HG02571 (cell line): ENCODE measurements around the gene CAPZA1.
A peak's percentile ranks its signal among the peaks of the same experiment; 100 is the strongest.

Experiments used
- ATAC-seq: cut with Tn5 transposase; IDR thresholded peaks from one replicate; pipeline ENCODE4 v1.9.1; 2021; ENCODE audit warnings: mild to moderate bottlenecking, moderate library complexity; ENCODE audit not compliant: unreplicated experiment

CAPZA1 gene

GRCh38 chr1:112714313-112715263 is 95.0 kb downstream of the CAPZA1 start:
- ATAC-seq = no peak

DNA sequence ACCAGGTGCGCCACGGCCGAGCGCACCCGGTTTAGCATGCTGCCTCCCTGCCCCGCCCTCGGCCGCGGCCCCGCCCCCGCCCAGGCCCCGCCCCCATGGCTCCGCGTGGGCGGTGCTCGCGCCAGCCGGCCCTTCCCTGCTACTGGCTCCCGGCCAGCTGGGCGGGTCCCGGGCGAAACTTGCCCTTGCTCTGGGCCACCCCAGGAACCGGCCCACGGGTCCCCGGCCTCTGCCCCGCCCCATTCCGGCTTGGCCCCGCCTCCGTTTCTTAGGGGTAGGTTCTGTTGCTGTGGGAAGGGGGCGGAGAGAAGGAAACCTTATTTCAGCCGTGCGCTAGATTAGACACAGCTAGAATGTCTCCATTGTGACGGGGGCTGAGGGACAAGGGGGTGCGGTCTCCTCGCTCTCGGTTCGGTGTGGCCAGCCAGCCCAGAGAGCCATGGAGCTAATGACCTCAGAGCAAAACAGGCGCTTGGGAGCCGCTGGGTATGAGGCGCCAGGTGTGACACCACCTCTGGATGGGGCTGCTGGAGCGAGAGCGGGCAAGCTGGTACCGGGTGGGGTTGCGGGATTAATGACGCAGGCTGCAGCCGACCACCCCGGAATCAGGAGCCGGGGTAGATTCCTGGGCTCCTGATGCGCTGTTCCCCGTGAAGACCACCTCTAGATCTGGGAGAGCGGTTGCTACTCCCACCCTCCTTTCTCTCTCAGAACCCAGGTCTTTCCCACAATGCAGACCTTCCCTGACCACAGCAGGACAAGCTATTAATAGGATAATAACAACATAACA is 95.8 kb downstream of the CAPZA1 start, which contains the start of gene PPM1J:
Gene PPM1J, minus strand, starts transcription at position 69 of the 790 bp plus-strand sequence. Its CDS starts 31 bp downstream, at position 38.
- peak; percentile 75 for ATAC-seq

GRCh38 chr1:112716133-112716720 is 96.6 kb downstream of the CAPZA1 start:
- ATAC-seq = peak; percentile 36

- ATAC-seq = no peak
Measured at GRCh38 chr1:112717263-112717873, 97.7 kb downstream of the CAPZA1 start.

DNA sequence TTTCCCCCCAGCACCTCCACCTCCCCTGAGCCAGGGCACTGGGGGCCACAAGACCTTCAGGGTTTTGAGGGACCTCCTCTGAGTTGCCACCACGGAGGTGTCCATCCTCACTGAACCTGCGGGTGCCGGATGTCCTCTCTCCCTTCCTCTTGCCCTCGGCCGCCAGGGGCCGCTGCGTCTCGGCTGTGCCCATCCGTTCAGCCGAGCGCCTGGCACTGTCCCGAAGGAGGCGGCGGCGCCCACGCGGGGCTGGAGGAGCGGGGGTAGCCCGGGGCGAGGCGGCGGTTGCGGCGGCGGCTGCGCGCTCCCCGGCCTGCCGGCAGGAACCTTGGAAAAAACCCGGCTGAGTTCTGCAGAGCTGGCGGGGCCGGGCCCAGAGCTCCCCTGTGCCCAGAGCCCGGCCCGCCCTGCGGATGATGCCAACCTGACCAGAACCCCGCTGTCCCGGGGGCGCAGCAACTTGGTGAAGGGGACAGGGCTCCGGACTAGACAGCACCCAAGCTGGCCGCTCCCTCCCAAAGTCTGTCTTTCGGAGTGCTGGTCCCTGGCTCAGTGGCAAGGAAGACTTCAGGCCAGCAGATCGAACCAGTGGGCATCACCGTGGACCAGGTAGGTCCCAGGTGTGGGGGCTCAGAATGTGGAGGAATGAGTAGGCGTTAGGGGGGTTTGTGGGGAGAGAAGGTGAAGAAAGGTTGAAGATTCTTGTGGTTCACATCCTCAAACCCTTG is 99.2 kb downstream of the CAPZA1 start:
- ATAC-seq = no peak

DNA sequence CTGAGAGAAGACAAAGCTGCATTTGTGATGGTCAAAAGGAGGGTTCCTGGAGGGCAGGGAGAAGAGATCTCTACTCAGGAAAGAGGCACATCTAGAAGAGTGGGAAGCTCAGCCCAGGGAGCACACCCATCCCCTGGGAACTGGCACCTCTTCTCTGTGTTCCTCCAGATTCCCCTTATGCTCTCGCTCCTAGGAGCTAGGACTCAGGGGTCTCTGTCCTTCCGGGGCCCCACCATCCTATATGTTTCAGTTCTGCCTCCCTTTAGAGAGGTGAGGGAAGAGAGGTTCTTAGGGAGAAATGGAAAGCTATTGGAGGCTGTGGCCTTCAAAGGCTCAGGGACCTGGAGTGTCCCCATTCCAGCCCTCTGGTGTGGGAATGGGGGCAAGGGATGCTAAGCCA is 100.1 kb downstream of the CAPZA1 start:
- no peak for ATAC-seq

- no peak for ATAC-seq
Measured at GRCh38 chr1:112720800-112721199, 101.2 kb downstream of the CAPZA1 start.
